Measurements from ENCODE around the gene SLC25A38. TPM values are rescaled to one million over a fixed set of nuclear protein-coding genes. Genes with fewer than 3 reads are reported as not detected.

The SLC25A38 gene
- total RNA-seq, 1 experiment from 2014 or later: 29.7 TPM

DNA sequence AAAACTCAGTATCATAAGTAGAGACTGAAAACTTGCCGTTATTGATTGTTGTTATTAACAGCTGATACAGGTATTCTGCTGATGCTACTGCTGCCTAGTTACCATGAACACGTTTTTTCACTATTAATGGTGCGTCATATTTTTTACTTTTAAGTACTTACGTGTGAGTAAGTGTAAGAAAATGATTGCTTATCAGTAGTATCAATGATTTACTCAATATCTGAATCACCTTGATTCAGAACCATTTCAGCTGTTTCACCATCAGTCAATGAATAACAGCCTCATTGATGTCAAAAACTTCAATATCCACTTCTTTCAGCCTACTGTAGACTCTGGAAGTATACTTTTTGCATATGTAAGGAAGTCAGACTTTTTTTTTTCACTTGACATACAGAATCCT, 49.0 kb upstream of the SLC25A38 start:
- Histone ChIP-seq H3K9me3 (ENCODE audit: low read length) (no peaks in the 10 kb centered on the region), H3K4me3 (ENCODE audit: low read length) (no peak overlapping the region), H3K9ac (ENCODE audit: low read length) (no peak overlapping the region), H3K79me2 (ENCODE audit: low read length) (no peaks in the 10 kb centered on the region), H3K27me3 (ENCODE audit: low read length) (peaks cover 13% of the 10 kb centered on the region; the same call in 1 of the 2 replicates), H3F3A (ENCODE audit: low read length, unreplicated experiment) (no peaks in the 10 kb centered on the region), H2AFZ (ENCODE audit: low read length) (no peak overlapping the region), H3K4me2 (ENCODE audit: low read length) (no peak overlapping the region), H3K4me1 (ENCODE audit: insufficient read depth, low read length) (no peaks in the 10 kb centered on the region), H3K27ac (ENCODE audit: low read length) (no peak overlapping the region), H3K36me3 (ENCODE audit: low read depth, low read length) (no peaks in the 10 kb centered on the region), H3K9me2 (replicated peaks; ENCODE audit: low read length) (0 out of 2 replicates have a peak, but pooled peaks cover 5% of the 10 kb centered on the region), H4K20me1 (ENCODE audit: low read length) (no peaks in the 10 kb centered on the region)
- DNase-seq (no peak), ATAC-seq (no peak)
- intact Hi-C loops (cut with micrococcal nuclease): no loop called here
- ChIA-PET CTCF (no interaction called here), POLR2A (ENCODE audit: unreplicated experiment) (no interaction called here)
- TF ChIP-seq CTCF (conservative IDR thresholded peaks at IDR 0.05; ENCODE audit: low read depth, low read length) (no peak), EZH2 (IDR thresholded peaks at IDR 0.05; ENCODE audit: low read length, unreplicated experiment) (no peak), EZH2phosphoT487 (IDR thresholded peaks at IDR 0.05; ENCODE audit: borderline replicate concordance, low read length) (no peak)
- no TSS peak for BruUV-seq (replicated peaks)

GRCh38 chr3:39338201-39338600, 45.0 kb upstream of the SLC25A38 start:
- 0 out of 2 replicates have a peak, but pooled peaks cover 2% of the 10 kb centered on the region for H3K9me2 ChIP-seq (replicated peaks; ENCODE audit: low read length)
- no peaks in the 10 kb centered on the region for H3F3A ChIP-seq (ENCODE audit: low read length, unreplicated experiment)
- H3K4me1 ChIP-seq (ENCODE audit: insufficient read depth, low read length): peaks cover 5% of the 10 kb centered on the region; the same call in 1 of the 2 replicates
- ChIA-PET CTCF (no interaction called here), POLR2A (ENCODE audit: unreplicated experiment) (no interaction called here)
- H3K27me3 ChIP-seq (ENCODE audit: low read length): peaks cover 3% of the 10 kb centered on the region; the same call in 1 of the 2 replicates
- no peak overlapping the region for H3K9ac ChIP-seq (ENCODE audit: low read length)
- TF ChIP-seq EZH2 (IDR thresholded peaks at IDR 0.05; ENCODE audit: low read length, unreplicated experiment): no peak
- no peak for TF ChIP-seq CTCF (conservative IDR thresholded peaks at IDR 0.05; ENCODE audit: low read depth, low read length)
- TF ChIP-seq EZH2phosphoT487 (IDR thresholded peaks at IDR 0.05; ENCODE audit: borderline replicate concordance, low read length): no peak
- DNase-seq: no peak
- no peak for ATAC-seq
- no peaks in the 10 kb centered on the region for H3K9me3 ChIP-seq (ENCODE audit: low read length)
- H3K4me2 ChIP-seq (ENCODE audit: low read length): no peak overlapping the region
- H3K36me3 ChIP-seq (ENCODE audit: low read depth, low read length): no peaks in the 10 kb centered on the region
- H3K4me3 ChIP-seq (ENCODE audit: low read length): no peak overlapping the region
- H3K27ac ChIP-seq (ENCODE audit: low read length): no peak overlapping the region
- intact Hi-C loops (cut with micrococcal nuclease): no loop called here
- H3K79me2 ChIP-seq (ENCODE audit: low read length): no peaks in the 10 kb centered on the region
- no peaks in the 10 kb centered on the region for H4K20me1 ChIP-seq (ENCODE audit: low read length)
- no TSS peak for BruUV-seq (replicated peaks)
- H2AFZ ChIP-seq (ENCODE audit: low read length): no peak overlapping the region

- intact Hi-C loops (cut with micrococcal nuclease): no loop called here
- Histone ChIP-seq H3K9me3 (ENCODE audit: low read length) (no peaks in the 10 kb centered on the region), H3K27me3 (ENCODE audit: low read length) (no peaks in the 10 kb centered on the region), H3K9ac (ENCODE audit: low read length) (no peak overlapping the region), H4K20me1 (ENCODE audit: low read length) (no peaks in the 10 kb centered on the region), H2AFZ (ENCODE audit: low read length) (no peak overlapping the region), H3K4me1 (ENCODE audit: insufficient read depth, low read length) (peaks cover 12% of the 10 kb centered on the region), H3K9me2 (replicated peaks; ENCODE audit: low read length) (no peaks in the 10 kb centered on the region), H3K79me2 (ENCODE audit: low read length) (no peaks in the 10 kb centered on the region), H3K36me3 (ENCODE audit: low read depth, low read length) (no peaks in the 10 kb centered on the region), H3K4me2 (ENCODE audit: low read length) (no peak overlapping the region), H3F3A (ENCODE audit: low read length, unreplicated experiment) (no peaks in the 10 kb centered on the region), H3K27ac (ENCODE audit: low read length) (no peak overlapping the region), H3K4me3 (ENCODE audit: low read length) (no peak overlapping the region)
- POLR2A ChIA-PET (ENCODE audit: unreplicated experiment): no interaction called here
- DNase-seq (no peak), ATAC-seq (no peak)
- CTCF ChIA-PET: no interaction called here
- TF ChIP-seq EZH2phosphoT487 (IDR thresholded peaks at IDR 0.05; ENCODE audit: borderline replicate concordance, low read length): no peak
- TF ChIP-seq CTCF (conservative IDR thresholded peaks at IDR 0.05; ENCODE audit: low read depth, low read length): no peak
- BruUV-seq (replicated peaks): no TSS peak
Measured at GRCh38 chr3:39339086-39339485, 44.1 kb upstream of the SLC25A38 start.

All from PC-3 (cell line).